ENCODE measurements around the gene SLC40A1. TPM values are rescaled to one million over a fixed set of nuclear protein-coding genes. Genes with fewer than 3 reads are reported as not detected.
"Not testable (repeated sequence)": the region's sequence is repeated elsewhere in the genome, so short reads cannot be mapped to it uniquely, and the experiment has no call there.

SLC40A1 gene
- total RNA-seq, 2 donors from 2014 or later, result 86.7 to 169 TPM

DNA sequence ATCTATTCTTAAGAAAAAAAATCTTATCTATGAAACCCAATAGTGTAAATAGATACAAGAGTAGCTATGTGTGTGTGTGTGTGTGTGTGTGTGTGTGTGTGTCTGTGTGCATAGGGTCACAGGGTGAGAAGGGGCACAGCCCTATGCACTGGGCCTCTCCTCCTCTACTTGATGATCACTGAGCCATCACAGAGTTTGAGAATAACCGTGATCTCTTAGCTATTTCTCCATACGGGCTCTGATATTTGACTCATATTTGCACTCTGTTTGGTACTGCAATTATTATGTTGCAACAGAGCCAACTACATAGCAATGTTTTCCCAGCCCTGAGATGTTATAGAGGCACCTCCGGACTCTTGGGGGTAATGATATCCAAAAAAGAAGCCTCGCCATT, 28.8 kb upstream of the SLC40A1 start:
- Histone ChIP-seq H3K36me3 (no peaks in the 10 kb centered on the region), H3K4me3 (no peak overlapping the region), H3K9me3 (no peaks in the 10 kb centered on the region), H3K27ac (no peak overlapping the region), H3K4me1 (replicated peaks) (no peaks in the 10 kb centered on the region), H3K27me3 (replicated peaks; ENCODE audit: insufficient read depth) (no peaks in the 10 kb centered on the region)
- intact Hi-C loops (cut with DNase I), result no loop called here
- WGBS, result 55% methylated on average over 4 of the region's 4 CpGs
- DNase-seq (ENCODE audit: low spot score), result no peak
- TF ChIP-seq, protein P1, sequence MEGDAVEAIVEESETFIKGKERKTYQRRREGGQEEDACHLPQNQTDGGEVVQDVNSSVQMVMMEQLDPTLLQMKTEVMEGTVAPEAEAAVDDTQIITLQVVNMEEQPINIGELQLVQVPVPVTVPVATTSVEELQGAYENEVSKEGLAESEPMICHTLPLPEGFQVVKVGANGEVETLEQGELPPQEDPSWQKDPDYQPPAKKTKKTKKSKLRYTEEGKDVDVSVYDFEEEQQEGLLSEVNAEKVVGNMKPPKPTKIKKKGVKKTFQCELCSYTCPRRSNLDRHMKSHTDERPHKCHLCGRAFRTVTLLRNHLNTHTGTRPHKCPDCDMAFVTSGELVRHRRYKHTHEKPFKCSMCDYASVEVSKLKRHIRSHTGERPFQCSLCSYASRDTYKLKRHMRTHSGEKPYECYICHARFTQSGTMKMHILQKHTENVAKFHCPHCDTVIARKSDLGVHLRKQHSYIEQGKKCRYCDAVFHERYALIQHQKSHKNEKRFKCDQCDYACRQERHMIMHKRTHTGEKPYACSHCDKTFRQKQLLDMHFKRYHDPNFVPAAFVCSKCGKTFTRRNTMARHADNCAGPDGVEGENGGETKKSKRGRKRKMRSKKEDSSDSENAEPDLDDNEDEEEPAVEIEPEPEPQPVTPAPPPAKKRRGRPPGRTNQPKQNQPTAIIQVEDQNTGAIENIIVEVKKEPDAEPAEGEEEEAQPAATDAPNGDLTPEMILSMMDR (IDR thresholded peaks at IDR 0.05), result no peak
- TF ChIP-seq POLR2AphosphoS5 (IDR thresholded peaks at IDR 0.05), result no peak
- TF ChIP-seq POLR2A (IDR thresholded peaks at IDR 0.05), result no peak

DNA sequence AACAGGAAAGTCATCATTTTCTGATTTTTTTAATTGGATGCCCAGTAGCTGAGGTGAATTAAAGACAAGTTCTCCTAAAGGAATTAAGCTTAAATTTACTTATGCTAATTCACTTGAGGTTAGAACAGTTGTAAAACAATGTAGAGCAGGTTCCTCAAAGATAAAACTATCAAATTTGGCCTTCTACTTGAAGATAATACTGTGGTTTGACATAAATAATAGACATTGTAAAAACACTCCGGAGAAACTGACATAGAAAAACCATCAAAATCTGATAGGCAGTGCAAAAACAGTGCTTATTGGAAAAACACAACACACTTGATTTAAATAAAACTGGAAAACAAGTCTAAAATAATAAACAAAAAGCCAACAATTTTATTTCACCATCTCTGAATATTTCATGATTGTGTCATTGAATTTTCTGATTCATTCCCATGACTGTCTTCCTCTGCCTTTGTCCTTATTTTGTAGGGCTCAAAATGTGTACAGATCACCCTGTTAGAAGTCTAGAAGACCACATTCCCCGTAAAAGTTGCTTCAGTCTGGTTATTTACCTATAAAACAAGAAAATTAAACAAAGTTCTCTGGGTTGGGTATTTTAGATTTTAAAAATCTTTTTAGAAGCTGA, 28.3 kb upstream of the SLC40A1 start:
- no peak for DNase-seq (ENCODE audit: low spot score)
- WGBS, result 42% methylated on average over 2 of the region's 2 CpGs
- Histone ChIP-seq H3K9me3 (no peaks in the 10 kb centered on the region), H3K36me3 (no peaks in the 10 kb centered on the region), H3K4me3 (no peak overlapping the region), H3K27me3 (replicated peaks; ENCODE audit: insufficient read depth) (no peaks in the 10 kb centered on the region), H3K27ac (no peak overlapping the region), H3K4me1 (replicated peaks) (no peaks in the 10 kb centered on the region)
- TF ChIP-seq POLR2A (IDR thresholded peaks at IDR 0.05), result no peak
- TF ChIP-seq, protein P1 (IDR thresholded peaks at IDR 0.05), result no peak
- TF ChIP-seq POLR2AphosphoS5 (IDR thresholded peaks at IDR 0.05), result no peak
- intact Hi-C loops (cut with DNase I), result no loop called here

DNA sequence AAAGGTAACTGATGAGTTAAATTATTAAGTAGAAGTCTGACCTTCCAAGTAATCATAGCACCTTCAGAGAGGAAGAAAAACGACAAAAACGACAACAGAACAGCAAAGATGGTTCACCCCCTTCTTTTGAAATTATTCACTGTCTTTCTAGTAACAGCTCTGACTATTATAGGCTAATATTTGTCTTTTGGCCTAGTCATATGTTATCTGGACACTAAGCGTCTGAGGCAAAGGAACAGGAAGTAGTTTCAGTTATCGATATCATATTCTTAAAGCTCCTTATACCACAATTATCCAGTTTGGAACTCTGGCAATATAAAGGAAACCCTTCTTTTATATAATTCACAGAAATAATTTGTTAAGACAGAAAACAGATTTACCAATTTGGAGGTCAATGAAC, 27.6 kb upstream of the SLC40A1 start:
- 88% methylated on average over 4 of the region's 4 CpGs for WGBS
- Histone ChIP-seq H3K4me1 (replicated peaks) (no peaks in the 10 kb centered on the region), H3K36me3 (no peaks in the 10 kb centered on the region), H3K9me3 (no peaks in the 10 kb centered on the region), H3K4me3 (no peak overlapping the region), H3K27me3 (replicated peaks; ENCODE audit: insufficient read depth) (no peaks in the 10 kb centered on the region), H3K27ac (no peak overlapping the region)
- TF ChIP-seq, protein P1 (IDR thresholded peaks at IDR 0.05), result no peak
- no peak for TF ChIP-seq POLR2A (IDR thresholded peaks at IDR 0.05)
- no peak for TF ChIP-seq POLR2AphosphoS5 (IDR thresholded peaks at IDR 0.05)
- DNase-seq (ENCODE audit: low spot score), result no peak
- intact Hi-C loops (cut with DNase I), result no loop called here

DNA sequence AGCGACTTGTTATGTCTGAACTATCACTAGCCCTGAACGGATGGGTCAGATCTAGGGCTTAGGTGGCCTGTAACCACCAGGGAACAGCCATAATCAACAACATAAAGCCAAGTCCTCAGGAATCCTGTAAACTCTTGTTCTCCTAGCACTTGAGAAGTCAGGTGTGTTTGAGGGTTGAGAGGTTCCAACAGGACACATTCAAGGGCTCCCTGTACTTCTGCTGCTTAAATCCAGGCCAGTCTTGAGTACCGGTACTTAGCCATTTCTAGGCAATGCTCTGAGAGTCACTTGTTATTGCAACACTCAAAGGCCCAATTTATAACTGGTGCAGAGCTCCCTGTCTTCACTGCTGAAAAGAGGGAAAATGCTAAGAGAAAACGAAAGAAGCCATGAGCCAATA, 21.6 kb upstream of the SLC40A1 start:
- no peaks in the 10 kb centered on the region for H3K27me3 ChIP-seq (replicated peaks; ENCODE audit: insufficient read depth)
- intact Hi-C loops (cut with DNase I), result no loop called here
- H3K9me3 ChIP-seq, result no peaks in the 10 kb centered on the region
- no peak overlapping the region for H3K4me3 ChIP-seq
- no peaks in the 10 kb centered on the region for H3K4me1 ChIP-seq (replicated peaks)
- no peaks in the 10 kb centered on the region for H3K36me3 ChIP-seq
- DNase-seq (ENCODE audit: low spot score), result no peak
- H3K27ac ChIP-seq, result no peak overlapping the region
- TF ChIP-seq, protein P1 (IDR thresholded peaks at IDR 0.05), result no peak
- no peak for TF ChIP-seq POLR2A (IDR thresholded peaks at IDR 0.05)
- no peak for TF ChIP-seq POLR2AphosphoS5 (IDR thresholded peaks at IDR 0.05)
- WGBS, result 90% methylated on average over 4 of the region's 4 CpGs

DNA sequence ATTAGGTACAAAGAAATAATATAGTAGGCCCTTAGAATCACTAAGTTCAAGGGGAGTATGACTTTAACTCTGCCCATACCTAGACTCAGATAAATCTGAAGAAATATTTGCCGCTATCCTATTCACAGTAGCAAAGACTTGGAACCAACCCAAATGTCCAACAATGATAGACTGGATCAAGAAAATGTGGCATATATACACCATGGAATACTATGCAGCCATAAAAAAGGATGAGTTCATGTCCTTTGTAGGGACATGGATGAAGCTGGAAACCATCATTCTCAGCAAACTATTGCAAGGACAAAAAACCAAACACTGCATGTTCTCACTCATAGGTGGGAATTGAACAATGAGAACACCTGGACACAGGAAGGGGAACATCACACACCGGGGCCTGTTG, 21.1 kb upstream of the SLC40A1 start:
- intact Hi-C loops (cut with DNase I); H3K4me1 ChIP-seq (replicated peaks); H3K36me3 ChIP-seq; H3K27me3 ChIP-seq (replicated peaks; ENCODE audit: insufficient read depth); H3K27ac ChIP-seq; DNase-seq (ENCODE audit: low spot score); H3K9me3 ChIP-seq; H3K4me3 ChIP-seq: not testable (repeated sequence)
- 98% methylated on average over 2 of the region's 2 CpGs for WGBS
